AG04449 (cell line): Measurements from ENCODE around the gene HABP2.

Source experiments
- CTCF ChIA-PET: fragments of 350-600 bp; formaldehyde crosslinking; extraction: SDS; loops from one replicate; lab custom pipeline; 2021; ENCODE audit warnings: antibody characterized with exemption; lab: Yijun Ruan, JAX
- POLR2A ChIA-PET: fragments of 400-600, 350-600 bp; formaldehyde crosslinking; extraction: SDS; loops from one replicate; lab custom pipeline; 2020; ENCODE audit warnings: antibody characterized with exemption, inconsistent platforms; lab: Yijun Ruan, JAX
- DNase-seq: peaks from one replicate; pipeline ENCODE4 v3.0.0-alpha.2; 2010; ENCODE audit warnings: low read depth, low spot score
- H3K4me3 ChIP-seq: 2 replicates; pipeline ENCODE4 v1.5.1; 2011; ENCODE audit warnings: low read depth, mild to moderate bottlenecking, control low read depth, low read length
- CTCF ChIP-seq: IDR thresholded peaks from one replicate; pipeline ENCODE4 v1.5.1; 2011; ENCODE audit warnings: mild to moderate bottlenecking, moderate library complexity, low read length, control low read depth, inconsistent platforms; ENCODE audit not compliant: insufficient read depth; ENCODE audit errors: missing control alignments

Gene HABP2

GRCh38 chr10:113529575-113529974 lies 23.3 kb upstream of the HABP2 start:
- no peak for TF ChIP-seq CTCF
- POLR2A ChIA-PET: no interaction called here
- CTCF ChIA-PET: interaction anchor here (1.6 to 2.5 kb wide), 2 partner anchors 8 to 11 kb away, joined by 4 to 14 read pairs; no protein-coding TSS in a partner anchor
- no peak overlapping the region for H3K4me3 ChIP-seq
- no peak for DNase-seq

DNA sequence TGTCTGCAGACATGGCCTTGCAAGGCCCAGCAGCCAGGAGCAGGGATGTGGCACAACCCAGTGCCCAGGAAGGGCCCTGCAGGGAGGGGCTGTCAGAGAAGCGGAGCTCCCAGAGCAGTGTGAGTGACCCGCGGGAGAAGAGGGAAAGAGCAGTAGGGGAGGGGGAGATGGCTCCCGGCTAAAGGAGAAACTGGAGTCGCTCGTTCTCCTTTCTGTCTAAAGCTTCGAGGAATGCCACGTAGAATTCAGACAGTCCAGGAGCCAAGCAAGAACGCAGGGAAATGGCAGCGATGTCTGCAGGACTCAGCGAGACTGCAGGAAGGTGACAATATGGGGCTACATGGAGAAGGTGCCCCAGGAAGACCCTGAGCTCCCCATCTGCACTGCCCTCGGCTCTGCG lies 22.4 kb upstream of the HABP2 start:
- DNase-seq: no peak
- POLR2A ChIA-PET: no interaction called here
- CTCF ChIA-PET: interaction anchor here (1.6 to 2.5 kb wide), 2 partner anchors 9 to 10 kb away, joined by 4 to 14 read pairs; no protein-coding TSS in a partner anchor
- no peak overlapping the region for H3K4me3 ChIP-seq
- no peak for TF ChIP-seq CTCF

DNA sequence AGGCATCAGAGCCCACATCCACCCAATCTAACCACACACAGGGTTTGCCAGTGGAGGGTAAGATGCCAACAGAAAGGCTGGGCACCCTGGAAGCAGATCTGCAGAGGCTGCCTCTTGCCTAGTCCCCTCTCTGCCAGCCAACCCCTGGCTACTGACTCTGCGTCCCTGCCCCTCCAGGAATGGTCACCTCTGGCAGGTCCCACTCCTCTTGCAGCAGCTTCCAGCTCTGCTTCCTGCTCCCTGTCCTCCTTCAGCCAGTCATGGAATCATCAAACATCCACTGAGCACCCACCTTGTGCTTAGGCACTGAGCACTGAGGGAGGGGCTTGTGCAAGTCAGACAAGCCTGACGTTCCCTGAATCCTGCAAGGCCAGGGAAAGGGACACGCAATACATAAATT lies 20.1 kb upstream of the HABP2 start:
- TF ChIP-seq CTCF: no peak
- ChIA-PET POLR2A (no interaction called here), CTCF (interaction anchor here (1.7 kb wide), 1 partner anchor 30 kb away, joined by 3 read pairs; no protein-coding TSS in a partner anchor)

DNA sequence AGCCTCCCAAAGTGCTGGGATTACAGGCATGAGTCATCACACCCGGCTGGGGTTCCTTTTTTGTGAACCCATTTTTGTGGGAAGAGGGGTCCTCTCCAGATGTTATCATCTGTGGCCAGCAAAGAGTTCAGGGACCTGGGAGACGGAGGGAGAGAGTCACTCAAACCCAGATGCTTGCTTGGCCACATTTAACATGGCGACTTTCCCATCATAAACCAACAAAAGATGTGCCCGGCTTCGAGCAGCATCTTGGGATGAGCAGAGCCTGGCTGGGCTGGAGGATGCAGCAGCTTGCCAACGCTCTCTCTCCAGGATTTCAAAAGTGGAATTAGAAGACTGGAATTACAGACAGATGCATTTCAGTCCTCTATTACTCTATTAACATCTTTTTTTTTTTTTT lies 19.1 kb upstream of the HABP2 start:
- no peak for TF ChIP-seq CTCF
- DNase-seq: no peak
- ChIA-PET POLR2A (no interaction called here), CTCF (no interaction called here)
- no peak overlapping the region for H3K4me3 ChIP-seq

More for the DNA sequence above, 20.1 kb upstream of the HABP2 start:
- no peak for DNase-seq
- no peak overlapping the region for H3K4me3 ChIP-seq

- ChIA-PET POLR2A (no interaction called here), CTCF (no interaction called here)
- H3K4me3 ChIP-seq: no peak overlapping the region
- DNase-seq: no peak
- TF ChIP-seq CTCF: no peak
Measured at GRCh38 chr10:113534423-113534822, 18.4 kb upstream of the HABP2 start.

DNA sequence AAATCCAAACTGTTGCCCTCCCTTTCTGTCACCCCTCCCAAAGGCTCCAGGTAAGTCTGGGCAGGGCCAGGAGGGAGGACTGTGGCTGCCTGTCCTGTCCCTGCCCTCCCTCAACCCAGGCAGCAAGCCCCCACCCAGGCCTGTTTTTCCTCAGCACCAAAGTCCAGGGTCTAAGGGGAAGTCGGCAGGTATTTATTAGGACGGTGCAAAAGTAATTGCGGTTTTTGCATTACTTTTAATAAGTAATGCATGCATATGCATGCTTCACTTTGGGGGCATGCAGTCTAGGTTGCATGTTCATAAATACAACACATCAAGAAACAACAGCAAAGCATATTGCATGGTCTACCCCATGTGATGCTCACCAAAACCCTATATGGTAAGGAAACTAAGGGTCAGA lies 15.2 kb upstream of the HABP2 start:
- ChIA-PET POLR2A (no interaction called here), CTCF (no interaction called here)
- no peak overlapping the region for H3K4me3 ChIP-seq
- DNase-seq: no peak
- TF ChIP-seq CTCF: no peak
